Activated T-cell treated with anti-CD3 and anti-CD28 coated beads, Interleukin-2, amount 50 U/mL, for 48 hours (primary cell): Measurements from ENCODE around the gene KBTBD2.
A peak's percentile ranks its signal among the peaks of the same experiment; 100 is the strongest.
"Not testable (repeated sequence)": the region's sequence is repeated elsewhere in the genome, so short reads cannot be mapped to it uniquely, and the experiment has no call there.

Experiments used
- DNase-seq, 2 experiments: peaks; one replicate each; pipeline ENCODE4 v3.0.0-alpha.2; 2020

Gene KBTBD2

DNA sequence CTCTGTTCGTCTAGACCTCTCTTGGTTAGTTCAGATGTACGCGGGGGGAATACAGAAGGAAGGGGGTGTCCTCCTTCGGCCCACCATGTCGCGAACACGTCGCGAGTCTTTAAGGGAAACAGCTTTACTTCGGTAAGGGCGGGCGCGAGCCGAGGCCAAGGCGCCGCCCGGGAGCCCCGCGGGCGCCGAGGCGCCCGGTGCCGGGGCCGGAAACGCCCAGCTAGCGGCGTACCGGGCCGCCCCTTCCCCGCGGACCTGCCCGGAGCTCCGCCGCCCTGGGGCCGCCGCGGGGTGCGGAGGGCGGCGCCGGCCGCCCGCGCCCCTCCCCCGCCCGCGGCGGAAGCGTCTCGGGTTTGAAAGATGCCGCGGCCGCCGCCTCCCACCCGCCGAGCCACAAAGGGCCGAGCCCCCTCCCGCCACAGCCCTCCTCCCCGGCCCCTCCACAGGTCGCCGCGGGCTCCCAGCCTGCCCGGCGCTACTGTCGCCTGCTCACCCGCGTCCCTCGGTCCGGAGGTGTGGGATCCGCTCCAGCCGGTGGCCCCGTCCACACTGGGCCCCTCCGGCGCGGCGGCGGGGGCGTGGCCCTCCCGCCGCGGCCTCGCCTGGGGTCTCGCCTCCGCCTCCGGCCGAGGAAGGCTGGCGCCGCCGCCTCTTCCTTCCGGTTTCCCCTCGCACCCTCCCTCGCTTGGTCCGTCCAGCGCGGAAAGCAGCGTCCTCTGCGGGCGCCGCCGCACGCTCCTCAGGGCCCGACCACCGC, at the start of gene KBTBD2:
Gene KBTBD2 (minus strand): TSS at position 718 of the 757 bp plus-strand sequence. CDS start 12,156 bp downstream, outside the sequence.
- DNase-seq = peak; percentile 81 to 86

DNA sequence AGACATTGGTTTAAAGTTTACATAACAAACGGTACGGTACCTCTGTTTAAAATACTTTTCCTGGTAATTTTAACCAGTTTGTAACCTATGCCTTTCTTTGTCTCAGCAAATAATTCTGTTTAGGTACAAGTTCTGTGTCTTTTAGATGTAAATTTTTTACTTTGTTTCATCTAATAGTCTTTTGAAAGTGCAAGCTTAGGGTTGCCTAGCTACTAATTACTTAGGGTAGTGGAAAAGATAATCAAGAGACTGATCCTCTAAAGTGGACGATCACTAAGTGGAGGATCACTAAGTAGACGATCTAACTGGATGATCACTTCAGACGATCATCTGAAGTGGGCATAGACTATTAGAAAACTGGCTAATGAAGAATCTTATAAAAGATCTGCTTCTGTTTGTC, 49.6 kb upstream of the KBTBD2 start:
- no peak for DNase-seq

DNA sequence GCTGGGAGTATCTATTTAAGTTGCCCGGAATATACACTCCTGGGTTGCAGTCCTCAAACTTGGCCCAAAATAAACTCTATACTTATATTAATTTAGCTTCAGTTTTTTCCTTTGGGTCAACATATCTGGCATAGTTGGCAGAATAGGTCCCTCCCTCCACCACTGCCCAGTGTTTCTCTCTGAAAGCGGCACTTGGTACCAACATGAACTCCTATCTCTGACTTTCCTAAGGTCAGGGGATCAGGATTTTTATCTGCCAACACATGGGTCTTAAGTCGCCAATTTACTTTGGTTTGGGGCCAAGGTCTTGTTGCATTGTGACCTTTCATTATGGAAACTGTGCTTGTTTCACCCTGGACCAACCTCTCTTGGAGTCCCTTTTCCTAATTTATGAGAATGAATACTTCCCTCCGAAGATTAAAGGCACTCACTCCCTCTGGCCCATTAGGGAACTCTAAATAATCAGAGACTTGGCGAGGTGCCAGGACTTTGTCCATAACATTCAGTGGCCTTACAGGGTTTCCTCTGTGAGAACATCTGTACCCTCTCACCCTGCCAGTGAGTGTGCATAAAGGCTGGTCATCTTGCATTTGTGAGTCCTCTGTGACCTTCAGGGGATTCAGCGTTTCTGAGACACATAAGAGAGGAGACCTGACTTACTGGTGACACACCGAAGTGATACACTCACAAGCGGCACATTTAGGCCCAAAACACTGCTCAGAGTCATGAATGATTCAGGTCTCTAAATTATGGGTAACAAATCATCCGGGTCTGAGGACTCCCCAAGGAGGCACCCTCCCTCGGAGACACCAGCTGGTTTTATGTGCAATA, 46.0 kb upstream of the KBTBD2 start:
- no peak for DNase-seq

DNA sequence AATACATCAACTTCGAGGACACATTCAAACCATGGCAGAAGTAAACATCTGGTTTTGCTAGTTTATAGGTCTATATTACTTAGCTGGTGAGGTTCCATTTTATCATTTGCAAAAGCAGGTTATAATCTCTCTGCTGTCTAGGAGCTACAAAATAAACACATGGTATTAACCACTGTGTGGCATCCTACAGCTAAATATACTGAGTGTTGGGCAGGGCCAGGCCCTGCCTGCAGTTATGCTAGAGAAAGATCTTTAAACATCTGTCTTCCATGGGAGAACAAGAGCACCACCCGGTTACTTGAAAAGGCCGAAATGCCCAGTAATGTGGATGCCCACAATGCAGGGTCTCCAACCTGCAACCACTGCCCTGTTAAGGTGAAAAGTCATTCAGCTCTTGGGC, 45.1 kb upstream of the KBTBD2 start:
- DNase-seq = no peak

DNA sequence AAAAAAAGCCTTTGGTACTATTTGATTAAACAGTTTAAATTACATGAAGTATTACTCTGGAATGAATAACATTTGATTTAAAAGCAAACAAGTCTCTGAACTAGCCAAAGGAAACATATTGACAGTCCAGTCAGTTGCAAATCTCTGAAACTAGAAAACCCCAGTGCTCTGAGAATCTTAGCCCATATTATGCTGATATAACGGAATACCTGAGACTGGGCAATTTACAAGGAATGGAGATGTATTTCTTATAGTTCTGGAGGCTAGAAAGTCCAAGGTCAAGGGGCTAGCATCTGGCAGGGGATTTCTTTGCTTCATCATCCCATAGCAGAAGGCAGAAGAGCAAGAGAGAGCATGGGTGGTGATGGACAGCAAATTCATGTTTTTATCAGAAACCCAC, 44.0 kb upstream of the KBTBD2 start:
- no peak for DNase-seq

DNA sequence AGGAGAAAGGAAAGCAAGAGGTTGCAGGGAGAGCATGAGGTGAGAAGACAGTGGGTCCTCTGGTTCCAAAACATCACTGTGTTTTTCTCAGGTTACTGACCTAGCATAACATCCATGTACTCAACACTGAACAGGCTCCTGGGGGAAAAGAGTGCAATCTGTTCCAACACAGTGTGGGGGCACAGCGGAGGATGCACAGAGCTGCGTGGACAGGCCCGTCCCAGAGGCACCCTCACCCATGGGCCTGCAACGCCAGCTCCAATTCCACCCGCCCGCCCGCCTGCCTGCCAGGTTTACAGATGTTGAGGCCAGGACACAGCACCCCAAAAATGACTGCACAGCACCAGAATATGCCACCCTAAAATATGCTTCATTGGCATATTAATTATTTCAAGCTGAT, 38.8 kb upstream of the KBTBD2 start:
- DNase-seq = no peak

DNA sequence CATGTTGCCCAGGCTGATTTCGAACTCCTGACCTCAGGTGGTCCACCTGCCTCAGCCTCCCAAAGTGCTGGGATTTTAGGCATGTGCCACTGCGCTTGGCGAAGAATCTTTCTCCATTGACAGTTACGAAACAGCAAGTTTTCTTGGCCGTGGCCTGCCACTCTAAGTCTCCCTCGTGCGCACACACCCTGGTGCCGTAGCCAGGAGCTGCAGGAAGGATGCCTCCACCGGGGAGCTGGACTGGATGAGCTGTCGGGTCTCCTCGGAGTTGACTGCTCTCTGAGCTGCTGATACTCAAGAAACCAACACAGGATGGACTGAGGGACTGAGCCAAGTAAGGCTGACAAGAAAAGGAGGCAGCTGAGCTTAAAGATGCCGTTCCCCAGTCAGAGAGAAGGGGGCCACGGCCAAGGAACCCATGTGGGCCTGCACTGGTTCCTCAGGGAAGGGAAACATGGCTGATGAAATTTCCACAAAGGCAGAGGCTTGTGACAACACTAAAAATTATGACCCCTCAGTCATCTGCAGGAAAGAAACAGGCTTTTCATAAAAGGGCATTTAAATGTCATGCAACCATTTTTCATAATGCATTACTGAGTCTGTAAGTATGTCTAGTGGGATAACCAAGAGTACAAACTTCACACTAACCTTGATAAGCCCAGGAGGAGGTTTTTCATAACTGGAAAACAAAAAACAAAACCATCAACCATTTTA, 38.0 kb upstream of the KBTBD2 start:
- no peak for DNase-seq

DNA sequence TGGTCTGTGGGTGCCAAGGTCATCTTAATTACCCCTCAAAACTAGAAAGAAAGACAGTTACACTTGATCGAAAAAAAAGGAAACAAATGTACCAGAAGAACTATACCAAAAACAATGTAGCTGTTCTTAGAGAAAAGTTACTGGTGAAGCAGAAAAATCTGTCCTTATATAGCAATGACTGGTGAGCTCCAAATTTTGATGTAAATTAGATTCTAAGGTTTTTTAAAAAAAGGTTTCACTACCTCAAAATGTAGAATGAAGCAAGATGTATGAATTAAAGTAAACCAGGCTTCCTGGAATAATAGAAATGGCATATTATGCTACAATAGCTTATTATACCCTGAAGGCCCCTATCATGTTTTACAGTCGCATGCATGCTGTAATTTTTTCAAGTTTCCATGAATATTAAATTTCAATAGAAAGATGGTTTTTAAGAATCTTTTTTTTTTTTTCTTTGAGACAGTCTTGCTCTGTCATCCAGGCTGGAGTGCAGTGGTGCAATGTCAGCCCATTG, 37.3 kb upstream of the KBTBD2 start:
- no peak for DNase-seq

DNA sequence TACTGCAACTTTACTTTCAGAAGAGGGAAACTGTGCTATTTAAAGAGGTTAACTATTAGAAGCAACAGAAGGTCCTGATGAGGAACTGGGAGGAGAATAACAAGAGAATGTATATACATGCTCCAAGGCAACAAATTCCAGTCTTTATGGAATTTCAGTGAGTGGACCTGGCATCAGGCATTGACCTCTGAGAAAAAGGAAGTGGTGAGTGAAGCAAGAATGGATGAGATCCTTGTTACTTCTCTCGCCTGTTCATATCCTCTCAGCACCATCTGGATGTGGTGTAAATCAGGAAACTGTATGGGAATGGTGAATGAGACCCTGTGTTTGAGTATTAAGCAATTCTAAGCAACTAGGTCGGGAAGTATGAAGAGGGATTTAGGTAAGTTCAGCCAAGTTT, 30.3 kb upstream of the KBTBD2 start:
- DNase-seq = no peak

DNA sequence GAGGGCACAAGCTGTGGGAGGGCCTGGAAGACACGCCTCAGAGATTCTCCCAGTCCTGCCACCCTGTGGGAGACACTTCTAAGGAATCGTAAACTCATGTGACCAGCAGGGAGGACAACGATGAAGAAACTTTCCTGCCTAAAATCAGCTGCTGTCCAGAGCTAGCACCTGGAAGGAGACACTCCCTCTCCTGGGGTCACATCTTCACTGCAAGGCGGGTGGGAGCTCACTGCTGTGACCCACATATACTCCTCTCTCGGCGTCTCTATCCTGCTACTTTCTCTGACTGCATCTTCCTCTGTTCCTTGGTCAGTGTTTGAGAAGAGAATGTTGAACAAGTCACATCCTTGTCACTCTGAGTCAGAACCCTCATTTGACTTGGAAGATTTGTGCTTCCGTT, 25.4 kb upstream of the KBTBD2 start:
- DNase-seq = not testable (repeated sequence)

DNA sequence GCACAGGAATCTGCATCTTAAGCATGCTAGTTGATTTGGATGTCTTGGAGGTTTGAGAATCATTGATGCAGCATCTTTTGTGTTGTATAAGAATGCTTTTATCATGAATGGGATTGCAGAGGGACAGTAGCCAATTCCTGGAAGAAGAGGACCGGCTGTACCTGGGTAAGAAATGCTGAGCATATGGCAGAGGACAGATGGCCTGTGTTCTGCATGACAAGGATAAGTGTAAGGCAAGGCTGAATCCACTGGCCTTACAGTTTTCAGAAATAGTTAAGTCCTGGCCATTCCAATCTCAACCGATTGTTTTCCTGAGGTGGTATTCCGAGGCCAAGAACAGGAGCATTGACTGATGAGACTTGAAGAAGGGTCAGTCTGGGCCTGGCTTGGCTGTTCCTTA, 24.4 kb upstream of the KBTBD2 start:
- DNase-seq = no peak

DNA sequence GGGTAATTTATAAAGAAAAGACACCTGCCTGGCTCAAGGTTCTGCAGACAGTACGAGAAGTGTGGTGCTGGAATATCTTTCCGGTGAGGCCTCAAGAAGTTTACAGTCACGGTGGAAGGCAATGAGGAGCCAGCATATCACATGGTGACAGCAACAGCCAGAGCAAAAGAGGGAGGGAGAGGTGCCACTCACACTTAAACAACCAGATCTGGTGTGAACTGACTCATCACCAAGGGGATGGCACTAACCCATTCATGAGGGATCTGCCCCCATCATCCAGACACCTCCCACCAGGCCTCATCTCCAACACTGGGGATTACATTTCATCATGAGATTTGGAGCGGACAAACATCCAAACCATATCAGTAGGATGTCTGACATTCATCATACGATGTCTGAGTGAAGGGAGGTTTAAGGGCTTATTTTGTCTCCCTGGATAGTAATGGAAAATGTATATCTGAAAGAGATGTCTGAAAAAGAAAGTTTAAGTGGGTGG, 23.5 kb upstream of the KBTBD2 start:
- no peak for DNase-seq

DNA sequence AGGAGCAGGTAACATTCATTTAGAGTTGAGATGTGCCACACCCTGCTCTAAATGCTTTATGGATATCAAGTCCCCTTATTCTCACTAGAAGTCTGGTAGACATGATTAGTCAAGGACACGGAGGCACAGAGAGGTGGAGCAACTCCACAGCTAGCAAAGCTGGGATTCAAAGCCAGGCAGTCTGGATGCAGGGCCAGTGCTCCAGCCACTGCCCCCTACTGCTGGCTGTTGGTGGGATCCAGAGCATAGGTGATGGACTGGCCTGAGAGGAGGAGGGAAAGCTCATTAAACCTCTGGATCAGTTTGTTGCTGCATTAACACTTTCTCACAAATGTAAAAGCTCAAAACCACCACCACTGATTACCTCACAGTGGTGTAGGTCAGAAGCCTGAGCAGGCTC, 22.6 kb upstream of the KBTBD2 start:
- no peak for DNase-seq

DNA sequence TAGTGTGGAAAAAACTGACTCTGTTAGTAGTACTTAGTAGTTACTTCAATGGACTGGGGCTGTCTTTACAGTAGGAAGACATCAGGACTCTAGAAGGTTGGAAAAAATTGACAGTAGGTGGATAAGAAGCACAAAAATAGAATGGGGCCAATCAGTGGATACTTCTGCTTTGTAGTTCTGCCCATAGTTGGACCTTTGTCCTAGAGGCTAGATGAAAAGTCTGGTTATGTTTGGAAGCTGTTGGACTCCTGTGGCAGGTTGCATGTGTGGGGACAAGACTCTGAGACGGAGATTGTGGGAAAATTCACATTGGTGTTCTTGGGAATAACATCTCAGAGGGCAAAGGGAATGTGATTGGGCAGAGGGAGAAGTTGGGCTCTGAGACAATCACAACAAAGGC, 18.6 kb upstream of the KBTBD2 start:
- no peak for DNase-seq

DNA sequence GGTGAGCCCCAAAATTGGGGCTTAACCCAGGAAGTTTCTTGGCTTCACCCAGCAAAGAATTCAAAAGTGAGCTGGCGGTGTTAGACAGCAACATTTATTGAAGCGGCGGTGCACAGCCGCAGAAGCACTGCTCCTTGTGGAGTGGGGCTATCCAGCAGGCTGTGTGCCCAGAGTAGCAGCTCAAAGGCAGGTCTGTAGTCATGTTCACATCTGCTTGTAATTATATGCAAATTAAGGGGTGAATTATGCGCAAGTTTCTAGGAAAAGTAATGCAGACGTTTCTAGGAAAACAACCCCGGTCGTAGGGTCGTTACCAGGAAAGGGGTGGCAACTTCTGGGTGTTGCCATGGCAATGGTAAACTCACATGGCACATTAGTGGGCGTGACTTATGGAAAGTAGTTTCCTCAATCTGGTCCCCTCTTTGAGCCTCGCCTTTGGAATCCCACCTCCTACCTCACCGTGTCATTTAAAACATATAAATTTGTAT, 13.7 kb upstream of the KBTBD2 start:
- DNase-seq = peak; percentile 75 to 81

DNA sequence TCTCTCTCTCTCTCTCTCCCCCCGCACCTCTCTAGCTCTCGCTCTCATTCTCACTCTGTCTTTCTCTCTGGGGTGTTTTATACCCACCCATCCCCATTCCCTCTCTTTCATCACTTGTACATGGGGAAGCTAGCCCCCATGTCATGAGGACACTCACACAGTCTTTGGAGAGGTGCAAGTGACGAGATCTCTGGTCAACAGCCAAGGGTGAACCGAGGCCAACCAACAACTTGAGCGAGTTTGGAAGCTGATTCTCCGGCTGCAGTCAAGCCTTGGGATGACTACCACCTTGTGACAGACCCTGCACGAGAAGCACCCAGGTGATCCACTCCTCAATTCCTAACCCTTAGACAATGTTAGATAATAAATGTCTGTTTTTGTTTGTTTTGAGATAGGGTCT, 10.1 kb upstream of the KBTBD2 start:
- DNase-seq = no peak

DNA sequence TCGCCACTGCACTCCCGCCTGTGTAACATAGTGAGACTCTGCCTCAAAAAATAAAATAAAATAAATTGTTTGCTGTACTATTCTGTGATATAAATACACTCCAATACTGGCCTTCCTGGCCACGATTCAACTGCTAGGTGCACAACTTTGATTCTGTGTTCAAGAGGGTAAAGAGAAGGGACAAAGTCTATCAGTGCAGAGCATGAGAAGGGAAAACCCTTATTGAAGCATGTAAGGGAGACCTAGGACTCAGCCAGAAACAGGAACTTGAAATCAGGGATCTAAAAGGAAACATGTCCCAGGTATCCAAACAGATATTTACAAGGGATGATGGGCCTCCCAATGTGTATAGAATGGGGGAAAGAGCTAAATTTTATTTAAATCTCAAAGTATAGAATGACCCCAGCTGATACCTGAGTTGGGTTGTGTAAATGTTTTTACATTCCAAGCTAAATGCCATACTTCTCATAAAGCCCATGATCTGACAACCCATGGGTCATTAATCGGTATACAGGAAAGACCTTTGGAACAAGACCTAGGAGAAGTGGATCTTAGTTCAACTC, 9.0 kb upstream of the KBTBD2 start:
- DNase-seq = no peak

DNA sequence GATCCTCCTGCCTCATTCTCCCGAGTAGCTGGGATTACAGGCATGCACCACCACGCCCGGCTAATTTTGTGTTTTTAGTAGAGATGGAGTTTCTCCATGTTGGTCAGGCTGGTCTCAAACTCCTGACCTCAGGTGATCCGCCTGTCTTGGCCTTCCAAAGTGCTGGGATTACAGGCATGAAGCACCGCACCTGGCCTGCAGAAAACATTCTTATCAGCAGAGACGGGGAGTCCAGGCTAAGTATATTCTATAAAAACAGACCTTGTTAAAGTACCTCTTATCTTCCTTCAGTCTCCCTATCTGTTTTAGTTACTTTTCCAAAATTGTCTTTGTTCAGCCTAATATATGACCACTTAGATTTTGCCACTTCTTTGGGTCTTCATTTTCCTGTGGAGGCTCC, 5.8 kb upstream of the KBTBD2 start:
- not testable (repeated sequence) for DNase-seq

DNA sequence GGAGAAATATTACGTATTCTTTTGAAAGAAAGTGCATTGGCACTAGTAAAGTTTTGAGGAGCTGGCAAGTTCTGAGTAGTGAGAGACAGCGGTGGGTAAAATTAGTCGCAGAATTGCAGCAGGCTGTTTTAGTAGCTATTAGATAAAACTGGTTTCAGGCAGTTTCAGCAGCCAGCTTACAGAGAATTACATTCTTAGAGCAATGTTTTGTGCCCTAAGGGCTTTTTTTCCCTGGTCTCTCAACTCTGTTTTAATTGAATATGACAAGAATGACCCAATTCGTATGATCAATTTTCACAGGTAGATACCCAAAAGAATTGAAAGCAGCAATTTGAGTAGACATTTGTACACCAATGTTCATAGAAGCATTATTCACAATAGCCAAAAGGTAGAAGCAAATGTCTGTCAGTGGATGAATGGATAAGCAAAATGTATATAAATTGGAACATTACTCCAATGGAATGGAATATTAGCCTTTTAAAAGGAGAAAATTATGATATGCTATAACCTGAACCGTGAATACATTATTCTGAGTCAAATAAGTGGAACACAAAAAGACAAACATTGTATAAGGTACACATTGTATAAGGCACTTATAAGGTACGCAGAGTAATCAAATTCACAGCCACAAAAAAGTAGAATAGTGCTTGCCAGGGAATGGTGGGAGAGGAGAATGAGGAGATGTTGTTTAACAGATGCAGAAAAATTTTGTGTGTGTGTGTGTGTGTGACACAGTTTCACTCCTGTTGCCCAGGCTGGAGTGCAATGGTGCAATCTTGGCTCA, 5.2 kb upstream of the KBTBD2 start:
- DNase-seq = no peak

DNA sequence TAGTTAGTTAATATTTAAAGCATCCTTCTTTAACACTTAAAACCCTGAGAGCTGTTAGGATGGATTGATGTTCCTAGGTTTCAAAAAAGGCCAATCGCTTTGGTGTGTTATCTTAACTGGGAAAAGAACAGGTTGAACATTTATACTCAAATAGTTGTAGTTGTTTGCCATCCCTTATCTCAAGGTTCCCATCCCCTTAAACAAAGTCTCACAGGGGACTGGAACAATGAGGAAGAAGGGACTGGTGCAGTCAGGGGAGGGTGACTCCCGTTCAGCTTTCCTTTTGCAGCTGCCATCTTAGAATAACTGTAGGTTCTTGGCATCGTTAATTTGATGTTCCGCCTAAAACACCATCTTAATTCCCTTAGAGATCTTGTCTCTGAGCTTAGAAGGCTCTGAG, 2.6 kb upstream of the KBTBD2 start:
- DNase-seq = no peak

DNA sequence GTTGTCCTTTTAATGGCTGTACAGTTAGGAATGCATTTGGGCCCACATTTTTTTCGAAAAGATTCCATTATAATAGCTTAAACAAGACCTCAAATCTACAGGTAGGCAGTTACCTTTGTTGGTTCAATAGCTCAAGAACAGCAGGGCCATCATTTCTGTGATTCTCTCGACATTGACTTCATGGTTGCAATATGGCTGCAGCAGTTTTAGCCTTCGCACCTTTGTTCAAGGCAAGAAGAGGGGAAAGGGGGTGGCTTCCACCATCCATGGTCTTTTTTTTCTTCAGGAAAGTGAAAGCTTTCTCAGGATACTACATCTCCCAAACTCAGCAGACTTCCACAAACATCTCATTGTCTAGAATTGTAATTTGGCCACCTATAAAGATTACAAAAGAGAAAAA, 2.2 kb upstream of the KBTBD2 start:
- no peak for DNase-seq

DNA sequence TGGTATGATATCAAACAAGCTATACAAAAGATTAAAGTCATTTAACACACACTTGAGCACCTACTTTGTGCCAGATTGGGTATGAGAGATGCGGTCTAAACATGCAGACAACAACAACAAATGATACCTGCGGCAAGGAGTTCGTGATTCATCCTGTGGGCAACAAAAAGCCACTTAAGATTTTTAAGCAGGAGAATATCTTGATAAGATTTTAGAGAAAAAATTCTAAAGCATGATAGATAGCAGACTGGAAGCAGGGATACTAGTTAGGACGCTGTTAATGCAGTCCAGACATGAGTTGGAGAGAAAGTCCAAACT, 1.6 kb upstream of the KBTBD2 start:
- DNase-seq = no peak
